NB4 (cell line): ENCODE measurements around the gene NOD1.

Source experiments
- CTCF ChIP-seq: IDR thresholded peaks from one replicate; pipeline ENCODE4 v1.5.1; 2012; ENCODE audit warnings: low read depth, low read length
- POLR2A ChIP-seq: IDR thresholded peaks from 2 replicates; pipeline ENCODE4 v1.6.1; 2011; ENCODE audit warnings: mild to moderate bottlenecking; ENCODE audit not compliant: insufficient read length; ENCODE audit errors: extremely low read depth

GRCh38 chr7:30448461-30449189, 30.0 kb downstream of the NOD1 start:
- no peak for TF ChIP-seq CTCF
- no peak for TF ChIP-seq POLR2A
